PC-3 (cell line): ENCODE results near the gene IL10. TPM values are rescaled to one million over a fixed set of nuclear protein-coding genes. Genes with fewer than 3 reads are reported as not detected.

Source experiments
- ATAC-seq: fragments of 200-7000 bp; cut with Tn5 transposase; 2 replicates; pipeline ENCODE4 v1.9.1; 2020; ENCODE audit warnings: mild to moderate bottlenecking, moderate library complexity
- BruUV-seq: library from RNA; stranded (reverse); fragments of 400-500 nt; replicated peaks from 2 replicates; lab custom pipeline; 2021; lab: Mats Ljungman, UMichigan
- CTCF ChIA-PET: fragments of 300-600 bp; sonication (Branson Sonifier 250); formaldehyde crosslinking; loops from one replicate; lab custom pipeline; 2022; ENCODE audit warnings: antibody characterized with exemption; lab: Charles Lee
- POLR2A ChIA-PET: fragments of 300-600 bp; sonication (Branson Sonifier 250); formaldehyde crosslinking; loops from one replicate; lab custom pipeline; 2022; ENCODE audit warnings: antibody characterized with exemption; ENCODE audit not compliant: unreplicated experiment; lab: Charles Lee
- DNase-seq: peaks from one replicate; pipeline ENCODE4 v3.0.0-alpha.2; 2015
- H2AFZ ChIP-seq: fragments of 300-600 bp; sonication (generic); 2 replicates; pipeline ENCODE4 v1.6.0; 2016; ENCODE audit warnings: antibody characterized with exemption, low read length
- H3F3A ChIP-seq: fragments of 300-600 bp; sonication (generic); one replicate; pipeline ENCODE4 v1.6.0; 2017; ENCODE audit warnings: antibody characterized with exemption, low read length, control low read depth, mild to moderate bottlenecking; ENCODE audit not compliant: unreplicated experiment
- H3K27ac ChIP-seq: fragments of 300-600 bp; sonication (generic); 2 replicates; pipeline ENCODE4 v1.5.1; 2016; ENCODE audit warnings: mild to moderate bottlenecking, low read length
- H3K27me3 ChIP-seq: fragments of 300-600 bp; sonication (generic); 2 replicates; pipeline ENCODE4 v1.6.1; 2016; ENCODE audit warnings: low read length, mixed read lengths
- H3K36me3 ChIP-seq: fragments of 300-600 bp; sonication (generic); 2 replicates; pipeline ENCODE4 v1.6.1; 2016; ENCODE audit warnings: low read depth, mixed run types, low read length, mixed read lengths
- H3K4me1 ChIP-seq: fragments of 300-600 bp; sonication (generic); 2 replicates; pipeline ENCODE4 v1.5.1; 2016; ENCODE audit warnings: low read length; ENCODE audit not compliant: insufficient read depth
- H3K4me2 ChIP-seq: fragments of 300-600 bp; sonication (generic); 2 replicates; pipeline ENCODE4 v1.6.0; 2016; ENCODE audit warnings: low read length
- H3K4me3 ChIP-seq: fragments of 300-600 bp; sonication (generic); 2 replicates; pipeline ENCODE4 v1.5.1; 2016; ENCODE audit warnings: mild to moderate bottlenecking, low read length, mixed read lengths
- H3K79me2 ChIP-seq: fragments of 300-600 bp; sonication (generic); 2 replicates; pipeline ENCODE4 v1.6.1; 2017; ENCODE audit warnings: low read length, mixed read lengths
- H3K9ac ChIP-seq: fragments of 300-600 bp; sonication (generic); 2 replicates; pipeline ENCODE4 v1.6.0; 2016; ENCODE audit warnings: mild to moderate bottlenecking, low read length
- H3K9me2 ChIP-seq: fragments of 300-600 bp; sonication (generic); replicated peaks from 2 replicates; pipeline ENCODE4 v1.6.1; 2016; ENCODE audit warnings: mixed run types, low read length, mixed read lengths
- H3K9me3 ChIP-seq: fragments of 300-600 bp; sonication (generic); 2 replicates; pipeline ENCODE4 v1.6.1; 2016; ENCODE audit warnings: low read length, mixed read lengths
- H4K20me1 ChIP-seq: fragments of 300-600 bp; sonication (generic); 2 replicates; pipeline ENCODE4 v1.6.1; 2016; ENCODE audit warnings: low read length, mixed read lengths
- CTCF ChIP-seq: fragments of 300-600 bp; sonication (generic); conservative IDR thresholded peaks from 2 replicates; pipeline ENCODE4 v1.5.1; 2017; ENCODE audit warnings: antibody characterized with exemption, low read depth, mild to moderate bottlenecking, low read length
- EZH2 ChIP-seq: fragments of 300-600 bp; sonication (generic); IDR thresholded peaks from one replicate; pipeline ENCODE4 v1.6.1; 2017; ENCODE audit warnings: antibody characterized with exemption, mild to moderate bottlenecking, low read length; ENCODE audit not compliant: unreplicated experiment
- EZH2phosphoT487 ChIP-seq: fragments of 300-600 bp; sonication (generic); IDR thresholded peaks from 2 replicates; pipeline ENCODE4 v1.6.1; 2018; ENCODE audit warnings: mild to moderate bottlenecking, antibody characterized with exemption, low read length, borderline replicate concordance
- intact Hi-C: fragments of 100-400 bp; cut with micrococcal nuclease; formaldehyde crosslinking; loops from 2 replicates; pipeline ENCODE4 v1.9.0; 2023
- total RNA-seq: library from RNA; depleted of rRNA; stranded (reverse); fragments of >200 nt; gene quantifications from 2 replicates; pipeline ENCODE4 v1.2.3, GENCODE V29; 2014

The IL10 gene
- total RNA-seq, 1 experiment from 2014 or later, result not detected

- Histone ChIP-seq H3K4me3 (no peak overlapping the region), H4K20me1 (no peaks in the 10 kb centered on the region), H2AFZ (no peak overlapping the region), H3K9me3 (no peaks in the 10 kb centered on the region), H3K27me3 (peaks cover 13% of the 10 kb centered on the region), H3K36me3 (no peaks in the 10 kb centered on the region), H3K9ac (no peak overlapping the region), H3F3A (no peaks in the 10 kb centered on the region), H3K27ac (no peak overlapping the region), H3K4me2 (no peak overlapping the region), H3K9me2 (no peaks in the 10 kb centered on the region), H3K79me2 (no peaks in the 10 kb centered on the region), H3K4me1 (peaks cover 8% of the 10 kb centered on the region; the same call in 1 of the 2 replicates)
- ChIA-PET POLR2A (no interaction called here), CTCF (interaction anchor here (0.7 kb wide), 1 partner anchor 24 kb away, joined by 5 read pairs; no protein-coding TSS in a partner anchor)
- TF ChIP-seq EZH2 (no peak), CTCF (no peak)
- no peak for DNase-seq
- ATAC-seq, result no peak
- no TSS peak for BruUV-seq
- intact Hi-C loops, result no loop called here
Observed at GRCh38 chr1:206802401-206802800, 30.1 kb upstream of the IL10 start.

DNA sequence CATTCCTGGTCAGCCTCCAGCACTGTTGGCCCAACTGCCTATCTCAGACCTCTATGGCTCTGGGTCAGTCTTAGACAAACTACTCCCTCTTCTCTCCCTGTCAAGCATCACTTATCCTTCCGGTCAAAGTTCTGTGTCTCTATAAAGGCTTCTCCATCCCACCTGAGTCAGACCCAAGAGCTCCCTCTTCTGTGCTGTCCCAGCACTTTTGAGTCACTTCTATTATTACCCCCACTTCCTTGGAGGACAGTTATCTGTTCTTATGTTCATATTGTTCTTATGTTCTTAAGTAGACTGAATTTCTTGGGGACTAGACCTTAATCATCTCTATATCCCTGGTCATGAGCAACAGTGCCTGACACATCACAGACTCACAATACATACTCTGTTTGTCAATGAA is 29.2 kb upstream of the IL10 start:
- H3K9me3 ChIP-seq, result no peaks in the 10 kb centered on the region
- H3K9ac ChIP-seq, result no peak overlapping the region
- H3K27ac ChIP-seq, result no peak overlapping the region
- H3K9me2 ChIP-seq, result no peaks in the 10 kb centered on the region
- ChIA-PET POLR2A (no interaction called here), CTCF (interaction anchor here (0.5 to 0.6 kb wide), 2 partner anchors 10 to 58 kb away, joined by 4 to 6 read pairs; no protein-coding TSS in a partner anchor)
- no TSS peak for BruUV-seq
- H4K20me1 ChIP-seq, result no peaks in the 10 kb centered on the region
- no peak overlapping the region for H3K4me3 ChIP-seq
- H3F3A ChIP-seq, result no peaks in the 10 kb centered on the region
- peaks cover 11% of the 10 kb centered on the region for H3K27me3 ChIP-seq
- no peak overlapping the region for H3K4me2 ChIP-seq
- H2AFZ ChIP-seq, result no peak overlapping the region
- H3K36me3 ChIP-seq, result no peaks in the 10 kb centered on the region
- DNase-seq (no peak), ATAC-seq (no peak)
- H3K4me1 ChIP-seq, result peaks cover 8% of the 10 kb centered on the region; the same call in 1 of the 2 replicates
- intact Hi-C loops, result no loop called here
- TF ChIP-seq EZH2phosphoT487, result no peak
- TF ChIP-seq CTCF, result peak; percentile 35; the same call in 1 of the 2 replicates
- no peaks in the 10 kb centered on the region for H3K79me2 ChIP-seq

GRCh38 chr1:206800891-206801290 is 28.6 kb upstream of the IL10 start:
- TF ChIP-seq EZH2phosphoT487, result no peak
- no peak for TF ChIP-seq CTCF
- no peak for TF ChIP-seq EZH2
- H3K9me3 ChIP-seq, result no peaks in the 10 kb centered on the region
- peaks cover 8% of the 10 kb centered on the region; the same call in 1 of the 2 replicates for H3K4me1 ChIP-seq
- intact Hi-C loops, result no loop called here
- H3K27ac ChIP-seq, result no peak overlapping the region
- POLR2A ChIA-PET, result no interaction called here
- H3K36me3 ChIP-seq, result no peaks in the 10 kb centered on the region
- ATAC-seq (no peak), DNase-seq (no peak)
- H3K9me2 ChIP-seq, result no peaks in the 10 kb centered on the region
- BruUV-seq, result no TSS peak
- no peak overlapping the region for H3K4me2 ChIP-seq
- no peaks in the 10 kb centered on the region for H3K79me2 ChIP-seq
- H3K27me3 ChIP-seq, result peaks cover 10% of the 10 kb centered on the region
- H3F3A ChIP-seq, result no peaks in the 10 kb centered on the region
- H4K20me1 ChIP-seq, result no peaks in the 10 kb centered on the region
- no peak overlapping the region for H2AFZ ChIP-seq
- H3K9ac ChIP-seq, result no peak overlapping the region
- H3K4me3 ChIP-seq, result no peak overlapping the region
- CTCF ChIA-PET, result no interaction called here
